ENCODE results near the gene NXNL1. TPM values are rescaled to one million over a fixed set of nuclear protein-coding genes. Genes with fewer than 3 reads are reported as not detected.

Gene NXNL1
- total and polyA plus RNA-seq, 2 of the 13 experiments (the other 11 are each of a cell fraction or from before 2014, with no cell fraction given): not detected

GRCh38 chr19:17481986-17482385 lies 21.3 kb upstream of the NXNL1 start:
- in situ Hi-C loops (cut with HindIII; ENCODE audit: extremely low pct_ligation_motif_present, low pct_unique_long_range_greater_than_20kb): no loop called here
- no peak for TF ChIP-seq ZSCAN5A (CRISPR knock-in tag; IDR thresholded peaks at IDR 0.05; ENCODE audit: borderline replicate concordance)
- no peak for TF ChIP-seq MAFK (conservative IDR thresholded peaks at IDR 0.05 in 1 of 2, IDR thresholded peaks at IDR 0.05 in 1 of 2; ENCODE audit: low read length in 2 of 2)
- no peak for TF ChIP-seq GABPA (IDR thresholded peaks at IDR 0.05; ENCODE audit: low read depth, low read length)
- TF ChIP-seq GABPA (CRISPR knock-in tag; IDR thresholded peaks at IDR 0.05; ENCODE audit: low read depth): no peak
- TF ChIP-seq MEF2D (CRISPR knock-in tag; IDR thresholded peaks at IDR 0.05): no peak
- TF ChIP-seq ZFY (CRISPR knock-in tag; IDR thresholded peaks at IDR 0.05): no peak
- no peak for TF ChIP-seq MATR3 (CRISPR knock-in tag; IDR thresholded peaks at IDR 0.05)
- TF ChIP-seq ZBTB49 (CRISPR knock-in tag; IDR thresholded peaks at IDR 0.05; ENCODE audit: borderline replicate concordance): no peak
- TF ChIP-seq ADNP (CRISPR knock-in tag; IDR thresholded peaks at IDR 0.05): no peak
- no peak overlapping the region for H3K9ac ChIP-seq (ENCODE audit: insufficient read depth, low read depth, low read length)
- peaks cover 0 to 1% of the 10 kb centered on the region in 2 experiments; a peak in 1 of 5 replicates for H3K36me3 ChIP-seq (replicated peaks in 1 of 2; ENCODE audit: control insufficient read depth in 1 of 2, insufficient read depth in 2 of 2, low read length in 2 of 2)
- H3K27me3 ChIP-seq (ENCODE audit: control insufficient read depth in 1 of 2, insufficient read depth in 2 of 2, low read length in 2 of 2): no peaks in the 10 kb centered on the region; a peak in 1 of 5 replicates
- no TSS peak for BruUV-seq (replicated peaks)
- no peaks in the 10 kb centered on the region for H3K9me3 ChIP-seq (ENCODE audit: low read length)
- peaks cover 19% of the 10 kb centered on the region for H3K4me1 ChIP-seq (ENCODE audit: insufficient read depth, low read length)
- no peaks in the 10 kb centered on the region for H4K20me1 ChIP-seq (ENCODE audit: insufficient read depth, low read length)
- H3K4me2 ChIP-seq (ENCODE audit: low read depth, low read length): no peak overlapping the region
- H2AFZ ChIP-seq (ENCODE audit: low read length): no peak overlapping the region
- intact Hi-C loops (cut with micrococcal nuclease; ENCODE audit: unreplicated experiment): no loop called here
- H3K27ac ChIP-seq (ENCODE audit: extremely low read length, insufficient read depth, low read length): no peak overlapping the region
- ChIA-PET CTCF (ENCODE audit: low intra/inter-chr PET ratio, low total read pairs) (no interaction called here), POLR2A (no interaction called here)
- no peaks in the 10 kb centered on the region for H3K79me2 ChIP-seq (ENCODE audit: insufficient read depth, low read length)
- DNase-seq (ENCODE audit: low spot score): no peak
- no peak for FAIRE-seq
- no peak for ATAC-seq
- H3K4me3 ChIP-seq (replicated peaks in 1 of 3; ENCODE audit: insufficient read depth in 1 of 3, low read depth in 2 of 3, low read length in 3 of 3): no peak overlapping the region
- 82% methylated on average over 13 of the region's 13 CpGs for WGBS (ENCODE audit: low lambda C conversion rate)

All from HepG2 (cell line).